ENCODE results near the gene ARHGDIG. TPM values are rescaled to one million over a fixed set of nuclear protein-coding genes. Genes with fewer than 3 reads are reported as not detected.

Gene ARHGDIG
- polyA plus RNA-seq, 1 experiment: 0.22 TPM

DNA sequence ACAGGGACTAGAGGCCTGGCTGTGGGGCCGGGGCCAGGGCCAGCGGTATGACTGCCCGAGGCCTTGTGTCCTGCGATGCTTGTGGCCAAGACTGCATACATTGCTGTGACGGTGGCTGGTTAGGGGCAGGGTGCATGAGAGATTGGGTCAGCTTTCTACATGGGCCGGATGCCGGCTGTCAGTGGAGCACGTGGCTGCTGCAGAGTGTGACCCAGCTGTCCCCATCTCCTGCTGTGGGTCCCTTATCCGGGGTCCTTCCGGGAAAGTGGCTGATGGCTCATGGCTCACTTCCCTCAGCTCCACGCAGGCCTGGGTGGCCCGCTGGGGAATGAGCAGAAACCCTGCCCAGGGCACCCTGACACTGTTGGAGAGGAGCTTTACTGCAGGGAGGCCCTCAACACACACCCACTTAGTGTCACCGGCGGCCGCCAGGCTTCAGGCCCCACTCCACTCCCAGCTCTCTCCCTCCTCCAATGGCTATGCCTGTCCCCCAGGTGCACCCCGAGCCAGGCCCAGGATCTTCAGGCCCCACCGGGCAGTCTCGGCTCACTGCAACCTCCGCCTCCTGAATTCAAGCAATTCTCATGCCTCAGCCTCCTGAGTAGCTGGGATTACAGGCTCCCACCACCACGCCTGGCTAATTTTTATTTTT is 3.8 kb upstream of the ARHGDIG start:
- CTCF ChIA-PET: no interaction called here

DNA sequence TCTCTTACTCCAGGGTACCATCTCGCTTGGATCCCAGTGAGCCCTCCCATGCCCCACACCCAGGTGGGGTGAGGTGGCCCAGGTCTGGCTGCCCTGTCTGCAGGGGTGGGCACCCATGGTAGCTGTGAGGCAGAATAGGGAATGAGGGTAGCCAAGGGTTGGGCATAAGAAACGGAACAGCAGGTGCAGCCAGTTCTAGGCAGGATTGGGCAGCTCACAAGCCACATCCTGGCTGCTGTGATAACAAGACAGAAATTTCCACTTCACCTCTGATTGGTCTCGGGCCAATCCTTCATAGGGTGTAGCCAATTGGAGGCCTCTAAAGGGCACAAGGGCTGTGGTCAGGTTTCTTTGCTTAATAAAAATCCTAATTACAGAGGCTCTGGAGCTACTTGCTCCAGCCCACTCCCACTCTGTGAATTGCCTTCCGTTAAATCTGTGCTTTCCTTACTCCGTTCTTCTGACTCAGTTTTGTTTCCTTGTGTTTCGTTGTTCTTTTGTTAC is 1.5 kb upstream of the ARHGDIG start:
- Histone ChIP-seq H3K4me3 (ENCODE audit: low read depth, low read length) (no peak overlapping the region), H3K36me3 (ENCODE audit: control insufficient read depth, insufficient read depth, low read length) (no peaks in the 10 kb centered on the region), H3K27me3 (ENCODE audit: control insufficient read depth, insufficient read depth, low read length) (peaks cover 5% of the 10 kb centered on the region)
- POLR2A ChIA-PET: no interaction called here
- CTCF ChIA-PET: no interaction called here
- TF ChIP-seq, protein P1, sequence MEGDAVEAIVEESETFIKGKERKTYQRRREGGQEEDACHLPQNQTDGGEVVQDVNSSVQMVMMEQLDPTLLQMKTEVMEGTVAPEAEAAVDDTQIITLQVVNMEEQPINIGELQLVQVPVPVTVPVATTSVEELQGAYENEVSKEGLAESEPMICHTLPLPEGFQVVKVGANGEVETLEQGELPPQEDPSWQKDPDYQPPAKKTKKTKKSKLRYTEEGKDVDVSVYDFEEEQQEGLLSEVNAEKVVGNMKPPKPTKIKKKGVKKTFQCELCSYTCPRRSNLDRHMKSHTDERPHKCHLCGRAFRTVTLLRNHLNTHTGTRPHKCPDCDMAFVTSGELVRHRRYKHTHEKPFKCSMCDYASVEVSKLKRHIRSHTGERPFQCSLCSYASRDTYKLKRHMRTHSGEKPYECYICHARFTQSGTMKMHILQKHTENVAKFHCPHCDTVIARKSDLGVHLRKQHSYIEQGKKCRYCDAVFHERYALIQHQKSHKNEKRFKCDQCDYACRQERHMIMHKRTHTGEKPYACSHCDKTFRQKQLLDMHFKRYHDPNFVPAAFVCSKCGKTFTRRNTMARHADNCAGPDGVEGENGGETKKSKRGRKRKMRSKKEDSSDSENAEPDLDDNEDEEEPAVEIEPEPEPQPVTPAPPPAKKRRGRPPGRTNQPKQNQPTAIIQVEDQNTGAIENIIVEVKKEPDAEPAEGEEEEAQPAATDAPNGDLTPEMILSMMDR (IDR thresholded peaks at IDR 0.05; ENCODE audit: insufficient read depth, low read depth, low read length): no peak
- DNase-seq (ENCODE audit: low read depth): no peak

More for the DNA sequence above, 3.8 kb upstream of the ARHGDIG start:
- TF ChIP-seq, protein P1 (IDR thresholded peaks at IDR 0.05; ENCODE audit: insufficient read depth, low read depth, low read length): no peak
- Histone ChIP-seq H3K36me3 (ENCODE audit: control insufficient read depth, insufficient read depth, low read length) (no peaks in the 10 kb centered on the region), H3K4me3 (ENCODE audit: low read depth, low read length) (no peak overlapping the region), H3K27me3 (ENCODE audit: control insufficient read depth, insufficient read depth, low read length) (peaks cover 5% of the 10 kb centered on the region)
- POLR2A ChIA-PET: no interaction called here
- DNase-seq (ENCODE audit: low read depth): no peak

- DNase-seq (ENCODE audit: low read depth): no peak
- Histone ChIP-seq H3K27me3 (ENCODE audit: control insufficient read depth, insufficient read depth, low read length) (peaks cover 2% of the 10 kb centered on the region), H3K4me3 (ENCODE audit: low read depth, low read length) (no peak overlapping the region), H3K36me3 (ENCODE audit: control insufficient read depth, insufficient read depth, low read length) (no peaks in the 10 kb centered on the region)
- ChIA-PET CTCF (interaction anchor here (1.0 kb wide), 1 partner anchor 83 kb away, joined by 4 read pairs; no protein-coding TSS in a partner anchor), POLR2A (no interaction called here)
- TF ChIP-seq, protein P1 (IDR thresholded peaks at IDR 0.05; ENCODE audit: insufficient read depth, low read depth, low read length): no peak
Observed at GRCh38 chr16:279531-279930, 860 bp upstream of the ARHGDIG start.

GRCh38 chr16:280005-280460 is 358 bp upstream of the ARHGDIG start:
- DNase-seq (ENCODE audit: low read depth): no peak
- POLR2A ChIA-PET: no interaction called here
- TF ChIP-seq, protein P1 (IDR thresholded peaks at IDR 0.05; ENCODE audit: insufficient read depth, low read depth, low read length): no peak
- Histone ChIP-seq H3K27me3 (ENCODE audit: control insufficient read depth, insufficient read depth, low read length) (peaks cover 1% of the 10 kb centered on the region), H3K4me3 (ENCODE audit: low read depth, low read length) (no peak overlapping the region), H3K36me3 (ENCODE audit: control insufficient read depth, insufficient read depth, low read length) (no peaks in the 10 kb centered on the region)
- CTCF ChIA-PET: interaction anchor here (1.0 kb wide), 1 partner anchor 82 kb away, joined by 4 read pairs; no protein-coding TSS in a partner anchor

DNA sequence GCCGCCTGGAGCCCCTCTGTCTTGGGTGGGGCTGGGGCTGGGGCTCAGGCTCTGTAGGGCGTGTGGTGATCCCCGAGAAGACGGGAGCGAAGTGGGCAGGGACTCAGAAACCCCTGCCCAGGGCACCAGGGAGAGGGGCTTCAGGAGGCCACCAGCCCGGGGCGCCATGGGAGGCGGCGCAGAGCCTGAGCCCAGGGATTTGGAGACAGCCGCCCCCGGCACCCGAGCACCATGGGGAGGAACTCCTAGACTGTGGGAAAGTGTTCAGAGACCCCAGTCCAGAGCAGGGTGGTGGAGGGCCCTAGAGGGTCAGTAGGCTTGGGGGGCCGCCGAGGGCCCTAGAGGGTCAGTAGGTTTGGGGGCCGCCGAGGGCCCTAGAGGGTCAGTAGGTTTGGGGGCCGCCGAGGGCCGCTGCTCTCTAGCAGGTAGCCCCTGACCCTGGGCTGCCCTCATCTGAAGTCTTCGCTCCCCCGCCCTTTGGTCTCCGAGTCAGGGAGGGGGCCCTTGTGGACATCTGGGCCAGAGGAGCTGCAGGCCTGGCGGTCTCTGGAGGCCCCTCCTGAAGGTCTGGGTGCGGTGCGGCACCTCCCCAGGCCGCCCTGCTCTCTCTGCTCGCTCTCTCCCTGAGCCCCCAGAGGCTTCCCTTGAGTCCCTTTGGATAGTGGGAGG is 734 bp downstream of the ARHGDIG start:
- POLR2A ChIA-PET: no interaction called here
- no peak for DNase-seq (ENCODE audit: low read depth)
- H3K36me3 ChIP-seq (ENCODE audit: control insufficient read depth, insufficient read depth, low read length): no peaks in the 10 kb centered on the region
- TF ChIP-seq, protein P1 (IDR thresholded peaks at IDR 0.05; ENCODE audit: insufficient read depth, low read depth, low read length): no peak
- H3K27me3 ChIP-seq (ENCODE audit: control insufficient read depth, insufficient read depth, low read length): no peaks in the 10 kb centered on the region; the same call in 1 of the 2 replicates
- CTCF ChIA-PET: no interaction called here
- H3K4me3 ChIP-seq (ENCODE audit: low read depth, low read length): no peak overlapping the region

Data from BJ (cell line).